Testis (tissue), 3 donors: ENCODE results near the gene ANKRD11. TPM values are rescaled to one million over a fixed set of nuclear protein-coding genes. Genes with fewer than 3 reads are reported as not detected.
"Not testable (repeated sequence)": the region's sequence is repeated elsewhere in the genome, so short reads cannot be mapped to it uniquely, and the experiment has no call there.

Experiments
- DNase-seq: peaks from one replicate; pipeline ENCODE4 v3.0.0-alpha.2; 2019
- H3K27ac ChIP-seq, 2 donors: fragments of 200-600 bp; sonication (generic); one replicate each; pipeline ENCODE4 v1.5.1; 2019
- H3K27me3 ChIP-seq: fragments of 200-600 bp; sonication (generic); one replicate; pipeline ENCODE4 v1.5.1; 2019
- H3K36me3 ChIP-seq: fragments of 200-600 bp; sonication (generic); one replicate; pipeline ENCODE4 v1.5.1; 2017; ENCODE audit warnings: low read depth; ENCODE audit errors: missing control alignments
- H3K4me1 ChIP-seq: fragments of 200-600 bp; sonication (generic); one replicate; pipeline ENCODE4 v1.5.1; 2019
- H3K4me3 ChIP-seq, 2 donors: fragments of 200-600 bp; sonication (generic); one replicate each; pipeline ENCODE4 v1.5.1; 2017 to 2019
- H3K9me3 ChIP-seq: fragments of 200-600 bp; sonication (generic); one replicate; pipeline ENCODE4 v1.5.1; 2017
- POLR2A ChIP-seq: fragments of 450-650 bp; IDR thresholded peaks from one replicate; pipeline ENCODE4 v1.6.1; 2017; ENCODE audit warnings: antibody characterized with exemption, mild to moderate bottlenecking, moderate library complexity
- WGBS, 2 donors: methylation state at CpG; one replicate each; pipeline ENCODE4 v1.1.5; 2018; 5-methylcytosine and 5-hydroxymethylcytosine counted together
- intact Hi-C: fragments of 100-400 bp; cut with DNase I; formaldehyde crosslinking; loops from one replicate; pipeline ENCODE4 v1.15.1; 2023; ENCODE audit warnings: low total_unique reads
- polyA plus RNA-seq: library from polyadenylated mRNA; stranded (reverse); fragments of 350-450 nt; fragmentation: Illumina TruSeq; extraction: RNeasy Lipid Tissue Mini Kit (QIAGEN cat#74804); gene quantifications from one replicate; pipeline ENCODE4 v1.2.3, GENCODE V29; 2014; ENCODE audit warnings: low read depth, low replicate concordance; ENCODE audit not compliant: insufficient read depth
- total RNA-seq, 2 donors: library from RNA; depleted of rRNA; stranded (reverse); fragments of >200 nt; gene quantifications; one replicate each; pipeline ENCODE4 v1.2.3, GENCODE V29; 2016
- TF ChIP-seq, protein P1 (sequence below), 3 experiments: fragments of 450-650 bp in 2 of 3; fragments of 200-600 bp in 1 of 3; sonication (generic) in 1 of 3; IDR thresholded peaks; one replicate each; pipeline ENCODE4 v1.5.1; 2016 to 2019; ENCODE audit warnings: antibody characterized with exemption in 3 of 3, mild to moderate bottlenecking in 2 of 3, moderate library complexity in 1 of 3

ANKRD11 gene
- total and polyA plus RNA-seq, 3 donors from 2014 or later = 49.7 to 187 (median 150) TPM

DNA sequence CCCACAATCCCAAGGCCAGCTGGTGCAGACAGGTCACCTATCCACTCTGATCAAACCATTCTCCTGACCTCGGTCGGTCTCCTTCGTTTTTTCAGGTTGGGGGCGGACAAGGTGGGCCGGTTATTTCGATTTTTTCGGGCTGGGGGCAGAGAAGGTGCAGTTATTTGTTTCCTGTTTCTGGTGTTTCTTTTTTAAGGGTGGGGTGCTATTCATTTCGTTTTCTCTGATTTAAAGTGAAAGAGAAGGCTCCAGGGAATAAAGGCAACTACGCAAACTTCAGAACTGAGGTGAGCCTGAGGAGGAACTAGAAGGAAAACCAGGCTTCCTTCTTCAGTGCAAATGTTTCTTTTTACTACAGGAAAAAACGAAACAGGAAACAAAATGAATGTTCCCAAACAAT is 64.8 kb downstream of the ANKRD11 start:
- H3K9me3 ChIP-seq = no peaks in the 10 kb centered on the region
- H3K4me1 ChIP-seq = peaks cover 39% of the 10 kb centered on the region
- peak overlapping the region in 1 of 2 donors; percentile 16 for H3K27ac ChIP-seq
- intact Hi-C loops = no loop called here
- no peaks in the 10 kb centered on the region for H3K36me3 ChIP-seq
- TF ChIP-seq POLR2A = no peak
- TF ChIP-seq, protein P1, sequence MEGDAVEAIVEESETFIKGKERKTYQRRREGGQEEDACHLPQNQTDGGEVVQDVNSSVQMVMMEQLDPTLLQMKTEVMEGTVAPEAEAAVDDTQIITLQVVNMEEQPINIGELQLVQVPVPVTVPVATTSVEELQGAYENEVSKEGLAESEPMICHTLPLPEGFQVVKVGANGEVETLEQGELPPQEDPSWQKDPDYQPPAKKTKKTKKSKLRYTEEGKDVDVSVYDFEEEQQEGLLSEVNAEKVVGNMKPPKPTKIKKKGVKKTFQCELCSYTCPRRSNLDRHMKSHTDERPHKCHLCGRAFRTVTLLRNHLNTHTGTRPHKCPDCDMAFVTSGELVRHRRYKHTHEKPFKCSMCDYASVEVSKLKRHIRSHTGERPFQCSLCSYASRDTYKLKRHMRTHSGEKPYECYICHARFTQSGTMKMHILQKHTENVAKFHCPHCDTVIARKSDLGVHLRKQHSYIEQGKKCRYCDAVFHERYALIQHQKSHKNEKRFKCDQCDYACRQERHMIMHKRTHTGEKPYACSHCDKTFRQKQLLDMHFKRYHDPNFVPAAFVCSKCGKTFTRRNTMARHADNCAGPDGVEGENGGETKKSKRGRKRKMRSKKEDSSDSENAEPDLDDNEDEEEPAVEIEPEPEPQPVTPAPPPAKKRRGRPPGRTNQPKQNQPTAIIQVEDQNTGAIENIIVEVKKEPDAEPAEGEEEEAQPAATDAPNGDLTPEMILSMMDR (IDR thresholded peaks at IDR 0.05) = no peak
- no peak for DNase-seq
- no peaks in the 10 kb centered on the region for H3K27me3 ChIP-seq
- no peak overlapping the region for H3K4me3 ChIP-seq
- WGBS, 2 donors = 49 to 65% methylated on average over 10 of the region's 10 CpGs

GRCh38 chr16:89423681-89424260 is 66.6 kb downstream of the ANKRD11 start:
- Histone ChIP-seq H3K27me3 (no peaks in the 10 kb centered on the region), H3K4me1 (peaks cover 38% of the 10 kb centered on the region), H3K9me3 (no peaks in the 10 kb centered on the region), H3K27ac (no peak overlapping the region), H3K36me3 (no peaks in the 10 kb centered on the region), H3K4me3 (no peak overlapping the region)
- TF ChIP-seq, protein P1 (IDR thresholded peaks at IDR 0.05) = no peak
- no peak for TF ChIP-seq POLR2A
- 80 to 83% methylated on average over 21 of the region's 21 CpGs for WGBS, 2 donors
- no peak for DNase-seq
- intact Hi-C loops = no loop called here

GRCh38 chr16:89422905-89423630 is 67.3 kb downstream of the ANKRD11 start:
- peaks cover 38% of the 10 kb centered on the region for H3K4me1 ChIP-seq
- DNase-seq = no peak
- WGBS, 2 donors = 49 to 56% methylated on average over 16 of the region's 16 CpGs
- intact Hi-C loops = no loop called here
- H3K27me3 ChIP-seq = no peaks in the 10 kb centered on the region
- no peaks in the 10 kb centered on the region for H3K9me3 ChIP-seq
- H3K36me3 ChIP-seq = no peaks in the 10 kb centered on the region
- no peak overlapping the region for H3K4me3 ChIP-seq
- no peak for TF ChIP-seq POLR2A
- peak overlapping the region in 1 of 2 donors; percentile 30 for H3K27ac ChIP-seq

- no peak overlapping the region for H3K4me3 ChIP-seq
- intact Hi-C loops = no loop called here
- no peak for TF ChIP-seq POLR2A
- TF ChIP-seq, protein P1 (IDR thresholded peaks at IDR 0.05) = no peak
- peak overlapping the region in 1 of 2 donors; percentile 30 for H3K27ac ChIP-seq
- H3K36me3 ChIP-seq = no peaks in the 10 kb centered on the region
- DNase-seq = no peak
- 53 to 54% methylated on average over 12 of the region's 12 CpGs for WGBS, 2 donors
- H3K9me3 ChIP-seq = no peaks in the 10 kb centered on the region
- no peaks in the 10 kb centered on the region for H3K27me3 ChIP-seq
- H3K4me1 ChIP-seq = peaks cover 40% of the 10 kb centered on the region
Observed at GRCh38 chr16:89422527-89422904, 67.8 kb downstream of the ANKRD11 start.

GRCh38 chr16:89421300-89421699 is 69.1 kb downstream of the ANKRD11 start:
- H3K36me3 ChIP-seq, DNase-seq, H3K4me3 ChIP-seq, H3K9me3 ChIP-seq, H3K27me3 ChIP-seq, intact Hi-C loops, H3K27ac ChIP-seq: not testable (repeated sequence)
- peaks cover 45% of the 10 kb centered on the region for H3K4me1 ChIP-seq
- WGBS, 2 donors = 94% methylated on average over 7 of the region's 23 CpGs; no CpG with 5 or more reads in 1 of the 2 donors
